HepG2 (cell line): Measurements from ENCODE around the gene KIAA0319L. TPM values are rescaled to one million over a fixed set of nuclear protein-coding genes. Genes with fewer than 3 reads are reported as not detected.

Source experiments
- ATF2 ChIP-seq: sonication (generic); formaldehyde crosslinking; IDR thresholded peaks from 2 replicates; pipeline ENCODE4 v1.4.0; 2020; ENCODE audit warnings: missing genetic modification reagents
- BATF2 ChIP-seq: sonication (generic); formaldehyde crosslinking; IDR thresholded peaks from 2 replicates; pipeline ENCODE4 v1.8.0; 2022; ENCODE audit warnings: mild to moderate bottlenecking, missing genetic modification reagents, moderate library complexity
- BHLHE40 ChIP-seq: IDR thresholded peaks from 2 replicates; pipeline ENCODE4 v1.6.1; 2011; ENCODE audit warnings: low read length, improper control_type of control experiment
- CSRNP1 ChIP-seq: sonication (generic); formaldehyde crosslinking; IDR thresholded peaks from 2 replicates; pipeline ENCODE4 v1.8.1; 2023; ENCODE audit warnings: mild to moderate bottlenecking, missing genetic modification reagents
- ETV6 ChIP-seq: sonication (generic); formaldehyde crosslinking; conservative IDR thresholded peaks from 2 replicates; pipeline ENCODE4 v1.4.0; 2020; ENCODE audit warnings: missing genetic modification reagents
- FOSL2 ChIP-seq: sonication (generic); formaldehyde crosslinking; IDR thresholded peaks from 2 replicates; pipeline ENCODE4 v1.4.0; 2020; ENCODE audit warnings: missing genetic modification reagents
- FOXA1 ChIP-seq, 2 experiments: fragments of 450-650 bp in 1 of 2; sonication (generic) in 1 of 2; formaldehyde crosslinking in 1 of 2; IDR thresholded peaks; 2 replicates each; pipeline versions ENCODE4 v1.4.0 to v1.6.1; 2016 to 2020; ENCODE audit warnings: missing genetic modification reagents in 1 of 2
- FOXO1 ChIP-seq: sonication (generic); formaldehyde crosslinking; IDR thresholded peaks from 2 replicates; pipeline ENCODE4 v1.4.0; 2020; ENCODE audit warnings: missing genetic modification reagents
- GTF3A ChIP-seq: sonication (generic); formaldehyde crosslinking; conservative IDR thresholded peaks from 2 replicates; pipeline ENCODE4 v1.4.0; 2020; ENCODE audit warnings: mild to moderate bottlenecking, missing genetic modification reagents
- HNF4G ChIP-seq, 2 experiments: sonication (generic) in 1 of 2; formaldehyde crosslinking in 1 of 2; IDR thresholded peaks; 2 replicates each; pipeline versions ENCODE4 v1.4.0 to v1.6.1; 2011 to 2020; ENCODE audit warnings: borderline replicate concordance in 2 of 2, low read depth in 2 of 2, mild to moderate bottlenecking in 2 of 2, low read length in 1 of 2, missing genetic modification reagents in 1 of 2, moderate library complexity in 1 of 2
- KDM5A ChIP-seq: fragments of 200-600 bp; sonication (generic); IDR thresholded peaks from 2 replicates; pipeline ENCODE4 v1.7.0; 2018; ENCODE audit warnings: antibody characterized with exemption, mild to moderate bottlenecking, low read length, borderline replicate concordance
- MTA1 ChIP-seq: sonication (generic); formaldehyde crosslinking; IDR thresholded peaks from 2 replicates; pipeline ENCODE4 v1.4.0; 2020; ENCODE audit warnings: missing genetic modification reagents, mild to moderate bottlenecking, borderline replicate concordance
- RBM39 ChIP-seq: fragments of 200-400 bp; formaldehyde crosslinking; IDR thresholded peaks from one replicate; pipeline ENCODE4 v1.6.1; 2018; ENCODE audit warnings: antibody characterized with exemption, mild to moderate bottlenecking, low read depth, low read length; ENCODE audit not compliant: poor library complexity, severe bottlenecking
- SMAD9 ChIP-seq: sonication (generic); formaldehyde crosslinking; IDR thresholded peaks from 2 replicates; pipeline ENCODE4 v1.5.1; 2020; ENCODE audit warnings: mild to moderate bottlenecking, missing genetic modification reagents
- SOX5 ChIP-seq: IDR thresholded peaks from 2 replicates; pipeline ENCODE4 v1.6.1; 2016; ENCODE audit warnings: borderline replicate concordance
- TERF1 ChIP-seq: sonication (generic); formaldehyde crosslinking; IDR thresholded peaks from 2 replicates; pipeline ENCODE4 v1.8.0; 2022; ENCODE audit warnings: mild to moderate bottlenecking, missing genetic modification reagents, moderate library complexity
- THAP11 ChIP-seq: IDR thresholded peaks from 2 replicates; pipeline ENCODE4 v1.6.1; 2016; ENCODE audit warnings: missing biosample characterization, missing genetic modification reagents
- ZFP36 ChIP-seq: fragments of 150-350 bp; IDR thresholded peaks from 2 replicates; pipeline ENCODE4 v1.6.1; 2018; ENCODE audit warnings: borderline replicate concordance, low read length, low read depth; ENCODE audit not compliant: partially characterized antibody
- ZNF501 ChIP-seq: sonication (generic); formaldehyde crosslinking; IDR thresholded peaks from 2 replicates; pipeline ENCODE4 v1.5.1; 2020; ENCODE audit warnings: mild to moderate bottlenecking, moderate library complexity, missing genetic modification reagents
- ZNF549 ChIP-seq: sonication (generic); formaldehyde crosslinking; IDR thresholded peaks from 2 replicates; pipeline ENCODE4 v1.5.0; 2020; ENCODE audit warnings: missing genetic modification reagents
- ZNF552 ChIP-seq: sonication (generic); formaldehyde crosslinking; IDR thresholded peaks from 2 replicates; pipeline ENCODE4 v1.9.0; 2022; ENCODE audit warnings: missing genetic modification reagents, mild to moderate bottlenecking, borderline replicate concordance
- ZNF709 ChIP-seq: sonication (generic); formaldehyde crosslinking; IDR thresholded peaks from 2 replicates; pipeline ENCODE4 v1.5.0; 2020; ENCODE audit warnings: mild to moderate bottlenecking, missing genetic modification reagents
- ZSCAN25 ChIP-seq: sonication (generic); formaldehyde crosslinking; IDR thresholded peaks from 2 replicates; pipeline ENCODE4 v1.8.0; 2022; ENCODE audit warnings: mild to moderate bottlenecking, missing genetic modification reagents
- polyA plus RNA-seq, 8 experiments: library from polyadenylated mRNA; depleted of rRNA in 3 of 8; stranded (reverse) in 7 of 8; unstranded in 1 of 8; fragments of >200 nt; fragmentation: Illumina TruSeq in 4 of 8; extraction: Trizol in 4 of 8; gene quantifications; 2 replicates each; pipeline versions ENCODE4 v1.2.1 to v1.2.3, GENCODE V29; 2011 to 2016; ENCODE audit warnings: low read depth in 4 of 8, missing spikeins in 1 of 8, mixed read lengths in 1 of 8; ENCODE audit not compliant: insufficient read depth in 1 of 8
- total RNA-seq, 5 experiments: library from RNA; depleted of rRNA; stranded (reverse); fragments of >200 nt; fragmentation: Illumina TruSeq; extraction: Trizol; gene quantifications; 2 replicates each; pipeline ENCODE4 v1.2.3, GENCODE V29; 2016; ENCODE audit warnings: low read depth in 1 of 5
- TF ChIP-seq, protein P1 (sequence below): IDR thresholded peaks from 2 replicates; pipeline ENCODE4 v1.6.1; 2016; ENCODE audit warnings: missing genetic modification reagents, missing compliant biosample characterization

The KIAA0319L gene
- total and polyA plus RNA-seq, 2 of the 13 experiments (the other 11 are each of a cell fraction or from before 2014, with no cell fraction given) = 33.4 to 82.6 TPM

GRCh38 chr1:35555601-35556477 is 1.4 kb downstream of the KIAA0319L start (continued):
- TF ChIP-seq ZNF549 (no peak), FOXA1 (IDR thresholded peaks at IDR 0.05) (peak; percentile 87), FOXA1 (CRISPR knock-in tag; IDR thresholded peaks at IDR 0.05) (peak; percentile 95), GTF3A (CRISPR knock-in tag) (no peak), BHLHE40 (no peak), ZSCAN25 (CRISPR knock-in tag) (no peak), ATF2 (CRISPR knock-in tag) (no peak), THAP11 (CRISPR knock-in tag) (no peak; the same call in 1 of the 2 replicates), ZNF709 (no peak), FOXO1 (CRISPR knock-in tag) (peak; percentile 46; the same call in 1 of the 2 replicates), SMAD9 (CRISPR knock-in tag) (no peak), ZFP36 (no peak), ETV6 (CRISPR knock-in tag) (no peak), ZNF501 (CRISPR knock-in tag) (no peak), BATF2 (CRISPR knock-in tag) (no peak), FOSL2 (peak; percentile 81), RBM39 (no peak), ZNF552 (no peak), KDM5A (no peak), HNF4G (IDR thresholded peaks at IDR 0.05; ENCODE audit: borderline replicate concordance, low read depth, low read length) (peak; percentile 30), HNF4G (CRISPR knock-in tag; IDR thresholded peaks at IDR 0.05; ENCODE audit: borderline replicate concordance, low read depth) (no peak), SOX5 (CRISPR knock-in tag) (peak; percentile 84), CSRNP1 (no peak), MTA1 (CRISPR knock-in tag) (no peak), TERF1 (CRISPR knock-in tag) (no peak)
- TF ChIP-seq, protein P1, sequence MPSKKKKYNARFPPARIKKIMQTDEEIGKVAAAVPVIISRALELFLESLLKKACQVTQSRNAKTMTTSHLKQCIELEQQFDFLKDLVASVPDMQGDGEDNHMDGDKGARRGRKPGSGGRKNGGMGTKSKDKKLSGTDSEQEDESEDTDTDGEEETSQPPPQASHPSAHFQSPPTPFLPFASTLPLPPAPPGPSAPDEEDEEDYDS (CRISPR knock-in tag) = 0 out of 2 replicates have a peak, but pooled peaks have one; percentile 10
